Activated T-cell treated with anti-CD3 and anti-CD28 coated beads, Interleukin-2, amount 50 U/mL, for 72 hours (primary cell): Measurements from ENCODE around the gene ELMO1. TPM values are rescaled to one million over a fixed set of nuclear protein-coding genes. Genes with fewer than 3 reads are reported as not detected.
A peak's percentile ranks its signal among the peaks of the same experiment; 100 is the strongest.

Experiments used
- ATAC-seq, 2 donors: fragments of 150-1000 bp; cut with Tn5 transposase; replicated peaks in 1 of 2; 2 replicates each; pipeline ENCODE4 v1.10.0; 2021; ENCODE audit warnings: moderate library complexity in 2 of 2, mild to moderate bottlenecking in 1 of 2
- DNase-seq, 2 donors: peaks; one replicate each; pipeline ENCODE4 v3.0.0; 2021 to 2022; ENCODE audit warnings: mixed read lengths in 1 of 2
- H3K27ac Mint-ChIP-seq: one replicate; pipeline ENCODE4 v1.8.0; 2022; ENCODE audit warnings: mild to moderate bottlenecking, moderate library complexity, mixed read lengths
- H3K27me3 Mint-ChIP-seq: one replicate; pipeline ENCODE4 v1.8.0; 2022; ENCODE audit warnings: low read depth, mixed read lengths
- H3K36me3 Mint-ChIP-seq, 2 donors: one replicate each; pipeline ENCODE4 v1.8.0; 2022; ENCODE audit warnings: mixed read lengths in 2 of 2, mild to moderate bottlenecking in 1 of 2; ENCODE audit not compliant: insufficient read depth in 2 of 2
- H3K4me1 Mint-ChIP-seq: one replicate; pipeline ENCODE4 v1.8.0; 2022; ENCODE audit warnings: low read depth, mixed read lengths
- H3K4me3 Mint-ChIP-seq, 2 donors: one replicate each; pipeline ENCODE4 v1.8.0; 2022; ENCODE audit warnings: mild to moderate bottlenecking in 2 of 2, mixed read lengths in 2 of 2, moderate library complexity in 2 of 2
- H3K9me3 Mint-ChIP-seq, 2 donors: one replicate each; pipeline ENCODE4 v1.8.0; 2022; ENCODE audit warnings: mixed read lengths in 2 of 2
- total RNA-seq, 2 donors: library from RNA; stranded (reverse); gene quantifications; one replicate each; pipeline ENCODE4 v1.2.3, GENCODE V29; 2022

Gene ELMO1
- total RNA-seq, 2 donors from 2014 or later: 97.2 to 113 TPM

DNA sequence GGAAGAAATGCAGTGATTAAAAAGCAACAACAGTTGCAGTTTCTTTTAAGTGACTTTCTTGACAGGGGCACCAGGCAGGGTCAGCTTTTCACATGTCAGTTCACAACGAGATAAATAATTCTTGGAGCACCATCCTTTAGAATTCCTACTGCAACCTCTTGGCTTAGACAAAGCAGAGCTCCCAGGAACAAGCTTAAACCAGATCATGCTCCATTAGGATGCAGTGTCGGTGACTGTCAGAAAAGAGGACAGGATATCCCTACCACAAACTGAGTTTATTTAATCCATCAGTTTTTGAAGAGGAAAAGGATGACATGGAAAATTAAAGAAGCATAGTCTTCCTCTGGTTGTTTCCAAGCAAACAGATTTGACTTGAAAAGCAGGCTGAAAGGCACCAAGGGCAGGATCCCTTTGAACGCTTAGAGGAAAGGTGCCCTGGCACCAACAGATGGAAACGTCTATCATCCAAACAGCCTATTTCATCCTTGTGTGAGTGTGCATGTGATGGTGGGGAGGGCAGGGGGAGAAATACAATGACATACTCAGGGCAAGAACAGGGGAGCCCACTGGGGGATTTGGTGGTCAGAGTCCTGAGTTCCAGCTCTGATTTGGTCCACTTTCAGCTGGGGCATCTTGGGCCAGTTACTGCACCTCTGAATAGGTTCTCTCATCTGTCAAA, 392.3 kb downstream of the ELMO1 start:
- H3K36me3 Mint-ChIP-seq: peaks cover 3 to 9% of the 10 kb centered on the region in 2 donors
- H3K4me3 Mint-ChIP-seq: no peak overlapping the region
- no peaks in the 10 kb centered on the region for H3K4me1 Mint-ChIP-seq
- ATAC-seq (no peak), DNase-seq (no peak)
- no peaks in the 10 kb centered on the region for H3K9me3 Mint-ChIP-seq
- H3K27ac Mint-ChIP-seq: peak overlapping the region; percentile 34
- H3K27me3 Mint-ChIP-seq: no peaks in the 10 kb centered on the region

DNA sequence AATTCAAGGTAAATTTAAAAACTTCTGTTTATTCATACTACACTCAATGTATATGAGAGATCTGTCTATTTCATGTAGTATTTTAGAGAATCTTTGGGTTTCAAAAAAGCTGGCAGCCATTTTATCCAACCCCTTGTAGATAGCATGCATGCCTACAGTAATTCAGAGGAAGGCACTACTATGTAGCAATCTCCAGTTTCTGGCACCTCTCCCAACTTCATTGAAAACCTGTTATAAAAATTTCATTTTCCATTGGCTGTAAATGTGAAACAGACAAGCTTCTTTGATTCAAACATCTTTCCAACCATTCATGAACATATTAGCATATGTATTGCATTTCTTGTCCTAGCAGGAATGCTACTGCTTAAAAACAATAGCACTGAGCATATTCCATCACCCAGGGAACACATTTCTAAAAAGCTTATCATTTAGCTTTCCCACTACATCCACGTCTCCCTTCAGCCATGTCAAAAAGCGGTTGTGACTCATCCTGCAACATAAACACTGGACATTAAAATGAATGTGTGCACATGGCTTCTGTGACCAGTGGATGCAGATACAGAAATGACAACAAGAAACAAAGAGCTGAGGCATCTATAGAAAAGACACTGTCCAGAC, 393.9 kb downstream of the ELMO1 start:
- Mint-ChIP-seq H3K9me3 (no peaks in the 10 kb centered on the region), H3K36me3 (peaks cover 2 to 3% of the 10 kb centered on the region in 2 donors), H3K27ac (no peak overlapping the region), H3K27me3 (no peaks in the 10 kb centered on the region), H3K4me3 (no peak overlapping the region), H3K4me1 (no peaks in the 10 kb centered on the region)
- ATAC-seq: no peak
- no peak for DNase-seq

DNA sequence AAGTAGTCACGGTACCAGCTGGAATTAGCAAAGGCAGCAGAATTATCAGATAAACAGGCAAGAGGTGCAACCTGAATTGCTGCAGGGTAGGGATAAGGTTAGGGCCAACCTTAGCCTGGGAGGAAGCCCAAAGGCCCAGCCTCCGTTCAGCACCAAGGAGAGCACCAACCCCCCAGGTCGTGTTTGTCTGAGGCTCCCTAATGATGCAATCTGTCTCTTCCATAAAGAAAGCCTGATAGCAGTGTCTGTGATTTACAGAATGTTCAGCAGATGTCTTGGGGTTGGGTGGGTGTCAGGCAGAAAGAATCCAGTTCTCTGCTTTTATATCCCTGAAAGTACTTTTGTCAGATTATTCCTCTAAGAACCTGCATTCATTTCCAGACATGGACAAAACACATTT, 396.0 kb downstream of the ELMO1 start:
- no peaks in the 10 kb centered on the region for H3K27me3 Mint-ChIP-seq
- H3K27ac Mint-ChIP-seq: no peak overlapping the region
- no peaks in the 10 kb centered on the region for H3K4me1 Mint-ChIP-seq
- H3K4me3 Mint-ChIP-seq: no peak overlapping the region
- no peaks in the 10 kb centered on the region for H3K9me3 Mint-ChIP-seq
- peaks cover 2 to 3% of the 10 kb centered on the region in 2 donors for H3K36me3 Mint-ChIP-seq
- ATAC-seq (no peak), DNase-seq (no peak)

DNA sequence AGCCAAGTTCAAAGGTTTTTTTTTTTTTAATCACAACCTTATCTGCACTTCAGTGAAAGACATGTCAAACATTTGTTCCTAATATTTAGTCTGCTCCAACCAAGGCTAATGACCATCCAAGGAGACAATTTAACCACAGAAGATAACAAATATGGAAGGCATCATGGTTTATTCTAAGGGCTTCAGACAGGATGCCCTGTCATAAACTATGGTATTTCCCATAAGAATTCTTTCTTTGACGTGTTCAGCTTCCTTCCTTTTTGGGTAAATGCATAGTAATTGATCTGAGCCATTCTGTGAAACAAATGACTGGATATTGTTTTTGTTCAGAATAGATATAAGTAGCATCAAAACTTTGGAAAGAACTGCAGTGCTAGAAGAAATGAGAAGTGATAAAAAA, 397.9 kb downstream of the ELMO1 start:
- ATAC-seq: no peak
- DNase-seq: no peak
- Mint-ChIP-seq H3K4me3 (no peak overlapping the region), H3K36me3 (peaks cover 2 to 3% of the 10 kb centered on the region in 2 donors), H3K27me3 (no peaks in the 10 kb centered on the region), H3K4me1 (no peaks in the 10 kb centered on the region), H3K27ac (no peak overlapping the region), H3K9me3 (no peaks in the 10 kb centered on the region)

DNA sequence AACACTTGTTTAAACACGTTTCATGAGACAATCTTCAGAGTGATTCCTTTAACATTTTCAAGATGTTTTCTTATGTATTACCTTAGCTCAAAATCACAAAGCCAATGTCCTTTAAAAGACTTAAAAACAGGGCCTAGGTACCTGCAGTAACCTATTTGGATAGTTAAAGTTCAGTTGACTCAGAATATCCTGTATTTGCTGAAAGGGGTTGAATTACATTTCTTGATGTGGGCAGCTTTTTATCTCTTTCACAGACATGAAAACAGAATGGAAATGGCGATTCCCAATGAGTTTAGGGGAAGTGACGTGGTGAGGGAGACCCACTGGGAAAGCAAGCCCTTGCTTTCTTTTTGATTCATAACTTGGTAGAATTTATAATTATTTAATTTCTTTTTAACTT, 400.0 kb downstream of the ELMO1 start:
- Mint-ChIP-seq H3K27ac (no peak overlapping the region), H3K27me3 (no peaks in the 10 kb centered on the region), H3K4me3 (no peak overlapping the region), H3K4me1 (no peaks in the 10 kb centered on the region), H3K9me3 (no peaks in the 10 kb centered on the region), H3K36me3 (peaks cover 0 to 3% of the 10 kb centered on the region in 2 donors)
- DNase-seq (no peak), ATAC-seq (no peak)

DNA sequence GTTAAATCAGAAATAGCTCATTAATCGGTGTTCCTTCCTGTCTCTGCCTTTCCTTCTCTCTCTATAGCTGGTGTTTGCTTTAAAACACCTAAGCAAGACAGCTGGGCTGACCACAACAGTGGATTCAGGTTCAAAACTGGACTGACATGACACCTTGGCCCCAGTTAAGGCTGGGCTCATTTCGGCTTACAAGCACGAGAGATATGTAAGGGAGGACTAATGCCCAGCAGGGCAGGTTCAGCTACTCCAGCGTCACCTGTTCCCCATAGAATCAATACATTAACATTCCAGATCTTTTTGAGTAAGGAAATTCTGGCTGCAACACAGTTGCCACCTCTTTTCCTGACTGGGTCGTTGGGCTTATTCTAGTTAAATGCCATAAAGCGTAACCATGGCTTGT, 401.4 kb downstream of the ELMO1 start:
- H3K4me3 Mint-ChIP-seq: no peak overlapping the region
- DNase-seq (no peak), ATAC-seq (no peak)
- no peaks in the 10 kb centered on the region for H3K27me3 Mint-ChIP-seq
- H3K36me3 Mint-ChIP-seq: peaks cover 3 to 6% of the 10 kb centered on the region in 2 donors
- H3K9me3 Mint-ChIP-seq: no peaks in the 10 kb centered on the region
- no peak overlapping the region for H3K27ac Mint-ChIP-seq
- no peaks in the 10 kb centered on the region for H3K4me1 Mint-ChIP-seq

DNA sequence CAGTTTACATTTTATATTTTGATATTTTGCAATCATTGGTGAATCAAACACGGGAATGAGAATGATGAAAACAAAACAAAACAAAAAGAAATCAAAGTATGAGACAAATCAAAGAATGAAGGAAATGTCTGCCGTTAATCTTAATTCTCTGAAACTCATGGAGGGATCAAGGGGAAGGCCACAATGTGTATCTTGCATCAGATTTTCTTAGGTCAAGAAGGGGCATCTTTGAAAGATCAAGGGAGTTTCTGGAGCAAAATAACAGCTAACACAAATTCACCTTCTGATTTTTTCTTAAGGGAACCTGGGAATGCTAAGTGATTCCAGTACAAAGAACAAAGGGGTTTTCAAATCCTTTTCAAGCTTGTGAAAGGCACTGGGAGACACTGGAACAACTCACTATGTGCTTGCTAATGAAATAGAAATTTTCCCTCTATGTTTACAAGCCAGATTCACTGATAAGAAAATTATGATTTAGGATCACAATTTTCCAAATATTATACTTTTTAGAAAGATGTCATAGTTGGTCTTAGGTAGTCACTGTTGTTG, 402.1 kb downstream of the ELMO1 start:
- peaks cover 3 to 6% of the 10 kb centered on the region in 2 donors for H3K36me3 Mint-ChIP-seq
- H3K27me3 Mint-ChIP-seq: no peaks in the 10 kb centered on the region
- ATAC-seq (no peak), DNase-seq (no peak)
- H3K4me1 Mint-ChIP-seq: no peaks in the 10 kb centered on the region
- no peak overlapping the region for H3K4me3 Mint-ChIP-seq
- peak overlapping the region; percentile 24 for H3K27ac Mint-ChIP-seq
- H3K9me3 Mint-ChIP-seq: no peaks in the 10 kb centered on the region

DNA sequence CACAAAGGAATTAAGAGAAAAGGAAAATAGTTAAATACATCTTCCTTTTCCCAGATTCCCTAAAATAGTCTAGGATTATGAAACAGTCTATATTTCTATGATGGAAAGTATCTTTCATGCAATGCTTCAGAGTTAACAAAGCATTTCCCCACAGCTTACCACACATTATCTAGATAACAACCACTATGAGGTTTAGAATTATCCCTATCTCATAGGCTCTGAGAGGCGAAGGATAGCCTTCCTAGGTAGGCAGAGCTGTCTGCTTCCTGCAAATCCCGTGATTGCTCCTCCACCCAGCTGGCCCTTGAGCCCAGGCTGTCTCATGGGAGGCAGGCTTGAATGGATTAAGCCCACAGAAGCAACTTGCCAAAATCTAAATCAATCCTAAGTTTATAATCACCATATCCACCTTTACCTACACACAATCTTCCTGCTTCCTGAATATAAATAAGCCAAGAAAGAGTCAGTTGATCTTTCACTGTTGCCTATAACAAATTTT, 402.9 kb downstream of the ELMO1 start:
- no peaks in the 10 kb centered on the region for H3K27me3 Mint-ChIP-seq
- H3K27ac Mint-ChIP-seq: no peak overlapping the region
- no peak overlapping the region for H3K4me3 Mint-ChIP-seq
- H3K4me1 Mint-ChIP-seq: no peaks in the 10 kb centered on the region
- H3K36me3 Mint-ChIP-seq: peaks cover 6 to 10% of the 10 kb centered on the region in 2 donors
- DNase-seq (no peak), ATAC-seq (no peak)
- no peaks in the 10 kb centered on the region for H3K9me3 Mint-ChIP-seq

DNA sequence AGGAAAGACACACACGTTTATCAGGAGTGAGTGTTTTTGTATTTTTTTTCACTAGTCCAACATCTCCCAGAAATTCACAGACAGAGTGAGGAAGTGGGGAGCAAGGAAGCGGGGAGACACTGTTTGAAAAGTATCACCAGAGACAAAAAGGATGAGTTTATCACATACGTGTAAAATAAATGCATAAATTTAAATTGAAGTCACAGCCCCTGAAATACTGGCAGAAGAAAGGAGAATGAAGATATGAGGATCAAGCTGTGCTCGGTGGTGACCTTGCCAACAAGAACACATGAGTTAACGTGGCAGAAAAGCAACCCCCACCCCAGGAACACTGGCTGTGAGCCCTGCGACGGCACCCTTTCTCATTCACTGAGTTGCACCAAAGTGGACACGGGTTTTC, 407.2 kb downstream of the ELMO1 start:
- no peak overlapping the region for H3K27ac Mint-ChIP-seq
- H3K4me1 Mint-ChIP-seq: no peaks in the 10 kb centered on the region
- peaks cover 13 to 25% of the 10 kb centered on the region in 2 donors for H3K36me3 Mint-ChIP-seq
- H3K4me3 Mint-ChIP-seq: no peak overlapping the region
- no peak for ATAC-seq
- H3K9me3 Mint-ChIP-seq: peaks cover 4 to 5% of the 10 kb centered on the region in 2 donors
- H3K27me3 Mint-ChIP-seq: no peaks in the 10 kb centered on the region
- no peak for DNase-seq

DNA sequence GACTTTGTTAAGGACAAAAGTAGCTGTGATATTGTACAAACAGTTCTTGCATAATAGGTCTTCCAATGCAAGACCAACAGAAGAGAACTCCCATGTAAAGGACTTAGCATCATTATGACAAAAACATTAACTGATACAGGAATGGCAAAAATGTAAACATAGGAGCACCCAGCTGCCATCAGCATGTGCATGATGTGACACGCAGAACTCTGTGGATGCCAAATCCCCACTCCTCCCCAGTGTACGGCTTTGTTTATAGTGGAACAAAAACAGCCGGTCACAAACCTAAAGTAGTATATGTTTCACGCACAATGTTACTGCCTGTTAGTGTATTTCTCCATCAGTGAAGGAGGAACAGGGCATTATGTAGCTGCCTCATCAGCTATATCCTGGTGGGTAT, 408.3 kb downstream of the ELMO1 start:
- Mint-ChIP-seq H3K4me3 (no peak overlapping the region), H3K9me3 (peaks cover 4 to 5% of the 10 kb centered on the region in 2 donors), H3K27me3 (no peaks in the 10 kb centered on the region), H3K36me3 (peaks cover 13 to 25% of the 10 kb centered on the region in 2 donors), H3K27ac (no peak overlapping the region), H3K4me1 (peaks cover 6% of the 10 kb centered on the region)
- DNase-seq (no peak), ATAC-seq (no peak)

DNA sequence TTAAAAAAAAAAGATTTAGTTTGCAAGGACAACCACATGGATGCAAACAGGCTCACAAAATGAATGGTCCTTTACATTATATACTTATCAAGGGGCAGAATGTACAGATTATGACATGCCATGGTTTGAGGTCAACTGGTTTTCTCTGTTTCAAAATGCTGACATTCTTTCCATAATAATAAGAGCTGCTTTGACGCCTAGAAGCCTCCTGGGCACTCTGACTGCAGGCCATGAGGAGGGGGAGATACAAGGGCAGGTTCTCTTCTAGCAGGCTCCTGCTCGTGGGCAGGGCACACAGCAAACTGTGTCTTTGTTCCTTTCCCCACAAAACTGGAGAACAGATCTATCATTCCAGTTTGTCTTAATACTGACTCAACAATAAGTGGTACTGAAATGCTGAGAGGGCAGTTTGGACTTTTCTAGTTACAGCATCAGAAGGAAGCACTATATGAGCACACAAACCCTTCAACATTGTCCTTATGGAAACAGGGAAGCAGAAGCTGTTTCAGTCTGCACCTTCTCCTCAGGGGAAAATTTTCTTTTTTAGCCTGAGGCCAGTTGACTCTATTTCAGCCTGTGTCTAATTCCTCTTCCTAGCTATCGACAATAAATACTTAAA, 409.4 kb downstream of the ELMO1 start:
- DNase-seq (no peak), ATAC-seq (no peak)
- Mint-ChIP-seq H3K36me3 (peaks cover 13 to 25% of the 10 kb centered on the region in 2 donors), H3K27ac (no peak overlapping the region), H3K9me3 (peaks cover 4 to 5% of the 10 kb centered on the region in 2 donors), H3K4me1 (peaks cover 7% of the 10 kb centered on the region), H3K27me3 (no peaks in the 10 kb centered on the region), H3K4me3 (no peak overlapping the region)

DNA sequence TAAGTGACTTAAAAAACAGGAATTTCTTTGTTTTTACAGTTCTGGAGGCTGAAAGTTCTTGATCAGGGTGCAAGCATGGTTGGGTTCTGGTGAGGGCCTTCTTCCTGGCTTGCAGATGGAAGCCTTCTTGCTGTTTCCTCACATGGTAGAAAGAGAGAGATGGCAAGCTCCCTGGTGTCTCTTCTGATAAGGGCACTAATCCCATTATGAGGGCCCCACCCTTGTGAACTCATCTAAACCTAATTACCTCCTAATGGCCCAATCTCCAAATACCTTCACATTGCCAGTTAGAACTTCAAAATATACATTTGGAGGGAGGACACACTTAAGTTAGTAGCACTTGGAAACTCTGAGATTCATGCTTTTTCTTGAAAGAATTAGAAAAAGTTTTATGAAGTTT, 410.0 kb downstream of the ELMO1 start:
- Mint-ChIP-seq H3K27ac (no peak overlapping the region), H3K9me3 (peaks cover 4 to 5% of the 10 kb centered on the region in 2 donors), H3K4me1 (peaks cover 7% of the 10 kb centered on the region), H3K36me3 (peaks cover 13 to 25% of the 10 kb centered on the region in 2 donors), H3K27me3 (no peaks in the 10 kb centered on the region), H3K4me3 (no peak overlapping the region)
- ATAC-seq: no peak
- DNase-seq: no peak

DNA sequence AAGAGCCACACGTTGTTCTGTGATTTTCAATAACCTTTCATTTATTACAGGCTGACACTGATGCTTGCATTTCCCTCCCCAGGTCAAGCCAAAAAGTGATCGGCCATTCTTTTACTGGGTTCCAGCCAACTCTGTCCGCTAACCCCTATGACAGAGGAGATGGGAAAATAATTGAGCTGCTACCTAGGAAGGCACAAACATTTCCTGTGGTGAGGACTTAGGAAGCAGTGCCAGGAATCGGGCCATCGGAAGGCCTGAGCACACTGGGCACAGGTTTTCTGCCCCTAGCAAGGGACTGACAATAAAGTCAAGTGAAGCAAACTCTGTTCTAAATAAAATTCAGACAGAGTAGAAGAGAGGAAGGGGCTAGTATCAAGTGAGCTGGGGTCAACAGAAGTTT, 411.4 kb downstream of the ELMO1 start:
- Mint-ChIP-seq H3K4me1 (peaks cover 12% of the 10 kb centered on the region), H3K9me3 (peaks cover 4 to 5% of the 10 kb centered on the region in 2 donors), H3K27me3 (no peaks in the 10 kb centered on the region), H3K4me3 (no peak overlapping the region), H3K27ac (no peak overlapping the region), H3K36me3 (peaks cover 11 to 18% of the 10 kb centered on the region in 2 donors)
- DNase-seq (no peak), ATAC-seq (no peak)
